Measurements from ENCODE around the gene AKNA.
A peak's percentile ranks its signal among the peaks of the same experiment; 100 is the strongest.

AKNA gene

DNA sequence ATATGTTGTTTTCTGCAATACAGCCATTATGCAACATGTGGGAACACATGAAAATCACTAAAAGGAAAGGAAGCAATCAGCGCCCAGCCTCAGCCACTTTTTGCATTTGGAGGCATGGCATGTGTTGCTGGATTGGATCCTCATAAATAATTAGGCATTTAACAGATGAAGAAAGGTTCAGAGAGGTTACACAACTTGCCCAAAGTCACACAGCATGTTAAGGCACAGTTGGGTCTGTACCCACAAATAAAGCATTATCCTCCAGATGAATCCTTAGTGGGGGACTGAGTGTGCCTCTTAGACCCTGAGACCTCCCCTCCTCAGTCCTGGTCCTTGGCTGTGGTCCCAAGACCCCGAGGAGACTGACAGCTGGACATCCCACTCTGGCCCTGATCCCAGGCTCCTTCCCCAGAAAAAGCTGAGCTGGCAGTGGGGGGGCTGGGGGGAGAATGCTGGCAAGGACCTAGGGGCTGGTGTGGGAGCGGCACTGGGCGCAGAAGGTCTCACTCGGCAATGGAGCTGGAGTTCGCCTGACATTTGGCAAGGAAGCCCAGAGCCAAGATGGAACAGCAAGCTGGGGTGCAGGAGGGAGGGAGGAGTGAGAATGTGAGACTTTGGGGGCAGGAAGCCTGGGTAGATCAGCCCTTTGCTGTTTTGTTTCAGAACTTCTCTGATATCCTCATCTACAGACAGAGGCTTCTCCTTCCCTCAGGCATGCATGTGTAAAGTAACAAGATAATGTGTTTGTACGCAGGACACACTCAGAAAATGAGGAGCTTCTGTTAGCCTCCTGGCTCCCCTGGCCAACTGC is 6.9 kb upstream of the AKNA start:
- peak; percentile 60 for DNase-seq

GRCh38 chr9:114392749-114393112 is 4.9 kb upstream of the AKNA start:
- DNase-seq, result no peak

DNA sequence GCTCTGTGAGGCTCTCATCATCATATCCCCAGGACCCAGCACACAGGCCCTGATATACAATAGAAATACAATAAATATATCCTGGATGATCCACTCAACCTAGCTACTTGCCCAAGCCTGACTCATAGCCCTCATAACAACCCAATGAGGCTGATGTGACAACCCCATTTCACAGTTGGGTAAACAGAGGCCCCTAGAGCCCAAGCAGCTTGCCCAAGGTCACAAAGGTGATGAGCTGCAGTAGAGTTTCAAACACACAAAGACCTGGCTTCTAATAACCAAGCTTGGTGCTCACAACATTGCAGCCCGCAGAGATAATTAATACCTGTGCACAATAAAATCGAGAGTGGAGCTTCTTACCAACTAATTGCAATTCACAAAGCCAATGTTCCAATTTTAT is 3.2 kb upstream of the AKNA start:
- no peak for DNase-seq

GRCh38 chr9:114389612-114390368 is 2.0 kb upstream of the AKNA start:
- DNase-seq, result no peak

DNA sequence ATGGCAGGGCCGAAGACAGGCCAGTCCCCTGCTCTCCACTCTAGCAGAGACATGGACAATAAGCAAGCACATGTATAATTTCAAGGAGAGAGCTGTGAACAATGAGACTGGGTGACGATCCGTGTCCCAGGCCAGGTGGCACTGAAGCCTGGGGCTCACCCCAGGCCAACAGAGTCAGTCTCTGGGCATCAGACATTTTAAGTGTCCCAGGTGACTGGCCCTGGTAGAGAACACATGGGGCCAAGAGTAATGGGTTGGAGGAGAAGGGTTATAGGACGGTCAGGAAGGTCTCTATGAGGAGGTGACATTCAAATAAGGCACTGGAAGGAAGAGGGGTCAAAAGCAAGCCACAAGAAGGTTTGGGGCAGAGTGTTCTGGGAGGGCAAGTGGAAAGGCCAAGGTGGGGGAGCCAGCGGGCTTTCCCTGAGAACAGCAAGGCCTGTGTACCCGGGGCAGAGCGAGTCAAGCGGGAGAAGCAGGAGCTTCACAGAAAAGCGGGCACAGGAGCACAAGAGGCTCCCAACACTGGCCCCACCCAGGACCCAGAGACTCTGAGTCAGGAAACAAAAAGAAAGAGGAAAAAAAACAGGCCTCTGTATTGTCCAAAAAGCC is 1.1 kb upstream of the AKNA start:
- no peak for DNase-seq

- DNase-seq, result no peak
These were observed 538 bp upstream of the AKNA start for GRCh38 chr9:114388357-114388682.

DNA sequence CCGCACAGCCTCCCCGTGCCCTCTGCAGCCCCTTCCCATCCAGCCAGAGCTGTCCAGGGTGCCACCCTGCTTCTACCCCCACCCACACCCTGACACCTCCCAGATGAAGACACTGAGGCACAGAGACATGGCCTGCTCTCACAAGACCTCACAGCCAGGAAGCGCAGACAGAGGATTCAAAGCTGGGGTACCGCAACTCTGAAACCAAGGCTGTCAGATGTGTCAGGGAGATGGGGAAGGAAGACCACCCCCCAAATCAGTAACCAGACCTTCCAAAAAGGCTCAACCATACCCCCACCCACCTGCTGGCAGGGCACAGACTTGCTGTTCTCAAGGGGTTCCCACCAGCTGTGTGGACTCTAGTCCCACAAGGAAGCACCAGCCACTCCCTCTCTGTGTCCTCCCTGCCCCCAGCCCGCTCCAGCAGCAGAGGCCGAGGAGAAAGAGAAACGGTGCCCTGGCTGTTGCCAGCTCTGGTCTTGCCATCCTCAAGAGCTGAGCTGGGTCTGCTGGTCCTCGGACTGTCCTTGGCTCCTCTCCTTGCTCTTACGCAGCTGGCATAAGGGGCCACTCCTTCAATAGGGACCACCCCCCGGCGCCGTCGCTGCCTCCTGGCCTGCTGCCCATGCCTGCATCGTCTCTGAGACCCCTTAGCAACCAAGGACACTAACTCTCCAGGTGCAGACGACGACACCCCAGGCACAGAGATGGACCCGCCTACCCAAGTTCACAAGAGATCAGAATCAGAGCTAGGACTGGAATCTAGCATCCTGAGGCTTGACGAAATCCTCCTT is 699 bp downstream of the AKNA start:
- peak; percentile 65 for DNase-seq

DNA sequence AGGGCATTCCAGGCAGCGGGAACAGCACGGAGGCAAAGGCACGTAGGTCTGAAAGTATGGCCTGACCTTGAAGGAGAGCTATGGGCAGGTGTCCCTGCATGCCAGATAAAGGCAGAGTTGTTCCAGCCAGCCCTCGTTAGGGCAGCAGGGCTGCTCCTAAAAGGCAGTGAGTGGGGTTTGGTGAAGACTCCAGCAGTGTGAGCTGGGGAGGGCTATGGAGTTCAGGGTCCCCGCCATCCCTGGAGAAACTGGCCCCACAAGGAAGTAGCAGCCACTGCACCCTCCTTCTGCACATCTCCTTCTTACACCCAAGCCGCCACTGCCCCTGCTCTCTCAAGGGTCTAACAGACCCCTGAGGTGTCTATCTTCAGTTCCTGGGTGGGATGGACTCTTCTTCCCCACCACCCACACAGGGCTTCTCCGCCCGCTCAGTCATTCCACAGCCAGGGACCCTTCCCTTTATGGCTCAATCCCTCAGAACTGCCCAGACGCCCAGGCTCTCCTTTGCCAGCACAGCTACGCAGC is 1.4 kb downstream of the AKNA start:
- no peak for DNase-seq

DNA sequence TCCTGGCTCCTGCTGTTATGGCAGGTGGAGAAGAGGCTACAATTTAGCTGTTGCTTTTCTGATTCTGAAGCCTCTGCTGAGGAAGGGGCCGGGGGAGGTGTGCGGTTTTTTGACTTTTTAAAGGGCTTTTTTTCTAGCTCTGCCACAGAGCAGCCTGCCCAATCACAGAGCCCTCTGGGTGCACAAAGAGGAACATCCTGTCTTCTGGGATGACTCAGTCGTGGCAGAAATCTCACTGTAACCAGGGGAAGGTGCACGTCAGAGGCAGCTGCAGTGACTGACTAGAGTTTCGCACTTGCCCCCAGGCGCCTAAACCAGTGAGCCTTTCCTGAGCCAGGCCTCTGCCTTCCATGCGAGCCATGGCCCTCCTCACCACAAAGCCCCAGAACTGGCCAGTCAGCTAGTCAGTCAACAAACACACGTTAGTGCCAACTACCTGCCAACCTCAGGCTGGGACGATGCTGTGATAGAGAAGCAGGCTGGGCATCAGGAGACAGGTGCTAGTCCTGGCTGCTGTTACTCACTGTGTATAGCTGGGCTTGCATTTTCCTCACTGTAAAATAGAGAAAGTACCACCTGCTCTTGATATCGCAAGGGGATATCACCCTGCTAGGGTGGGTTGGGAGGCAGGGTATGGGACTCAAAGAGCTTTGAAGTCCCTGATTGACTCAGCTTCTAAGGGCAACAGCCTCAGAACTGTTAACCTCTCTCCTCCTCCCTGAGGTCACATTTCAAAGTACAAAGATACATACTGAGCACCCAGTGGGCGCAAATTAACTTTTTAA is 2.2 kb downstream of the AKNA start:
- peak; percentile 71 for DNase-seq

DNA sequence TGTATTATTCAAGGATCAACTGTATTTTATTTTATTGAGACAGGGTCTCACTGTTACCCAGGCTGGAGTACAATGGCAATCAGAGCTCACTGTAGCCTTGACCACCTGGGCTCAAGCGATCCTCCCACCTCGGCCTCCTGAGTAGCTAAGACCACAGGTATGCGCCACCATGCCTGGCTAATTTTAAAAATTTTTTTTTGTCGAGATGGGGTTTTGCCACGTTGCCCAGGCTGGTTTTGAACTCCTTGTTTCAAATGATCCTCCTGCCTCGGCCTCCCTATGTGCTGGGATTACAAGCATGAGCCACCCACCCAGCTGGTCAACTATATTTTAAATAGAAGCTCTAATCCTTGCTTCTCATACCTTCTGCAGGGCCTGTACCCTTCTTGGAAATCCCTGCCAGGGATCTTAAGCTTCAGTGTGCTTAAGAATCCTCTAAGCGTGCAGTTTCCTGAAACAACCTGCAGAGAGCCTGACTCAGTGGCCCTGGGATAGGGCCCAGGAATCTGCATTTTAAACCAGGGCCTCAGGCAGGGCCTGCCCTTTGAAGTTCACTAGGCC is 2.9 kb downstream of the AKNA start:
- DNase-seq, result no peak

DNA sequence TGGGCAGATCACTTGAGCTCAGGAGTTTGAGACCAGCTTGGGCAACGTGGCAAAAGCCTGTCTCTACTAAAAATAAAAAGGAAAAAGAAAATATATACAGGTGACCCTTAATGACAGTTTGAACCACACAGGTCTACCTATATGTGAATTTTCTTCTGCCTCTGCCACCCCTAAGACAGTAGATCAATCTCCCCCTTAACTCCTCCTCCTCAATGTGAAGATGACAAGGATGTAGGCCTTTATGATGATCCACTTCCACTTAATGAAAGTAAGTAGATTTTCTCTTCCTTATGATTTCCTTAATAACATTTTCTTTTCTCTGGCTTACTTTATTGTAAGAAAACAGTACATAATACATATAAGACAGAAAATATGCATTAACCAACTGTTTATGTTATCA is 3.4 kb downstream of the AKNA start:
- DNase-seq, result no peak

DNA sequence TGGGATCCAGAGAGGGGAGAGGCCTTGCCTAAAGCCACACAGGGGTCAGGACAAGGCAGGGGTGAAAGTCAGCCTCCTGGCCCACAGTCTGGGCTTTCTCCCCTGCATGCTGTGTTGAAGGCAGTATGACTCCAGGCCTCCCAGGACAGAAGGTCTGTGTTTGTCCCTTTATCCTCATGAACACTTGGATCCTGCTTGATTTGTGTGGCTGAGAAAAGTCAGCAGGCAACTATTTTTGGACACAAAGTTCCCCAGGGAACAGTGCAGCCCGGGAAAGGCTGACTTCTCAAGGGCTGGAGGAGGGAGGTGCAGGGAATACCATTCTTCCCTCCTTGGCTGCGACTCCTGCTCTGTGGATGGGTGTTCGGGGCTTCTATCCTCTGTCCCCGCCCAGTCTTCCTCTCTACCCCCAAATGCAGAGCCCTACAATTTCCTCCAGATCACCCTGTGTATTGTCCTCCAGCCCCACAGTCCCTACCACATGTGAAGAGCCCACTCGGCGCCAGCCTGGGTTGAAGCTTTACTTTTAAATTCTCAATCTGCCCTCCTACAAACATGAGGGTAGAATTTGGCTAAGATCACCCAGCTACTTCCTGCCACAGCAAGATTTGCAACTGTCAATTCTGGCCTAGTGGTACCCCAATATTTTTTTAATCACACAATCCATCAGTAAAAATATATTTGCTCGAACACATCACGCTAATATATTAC is 4.1 kb downstream of the AKNA start:
- peak; percentile 62 for DNase-seq

DNA sequence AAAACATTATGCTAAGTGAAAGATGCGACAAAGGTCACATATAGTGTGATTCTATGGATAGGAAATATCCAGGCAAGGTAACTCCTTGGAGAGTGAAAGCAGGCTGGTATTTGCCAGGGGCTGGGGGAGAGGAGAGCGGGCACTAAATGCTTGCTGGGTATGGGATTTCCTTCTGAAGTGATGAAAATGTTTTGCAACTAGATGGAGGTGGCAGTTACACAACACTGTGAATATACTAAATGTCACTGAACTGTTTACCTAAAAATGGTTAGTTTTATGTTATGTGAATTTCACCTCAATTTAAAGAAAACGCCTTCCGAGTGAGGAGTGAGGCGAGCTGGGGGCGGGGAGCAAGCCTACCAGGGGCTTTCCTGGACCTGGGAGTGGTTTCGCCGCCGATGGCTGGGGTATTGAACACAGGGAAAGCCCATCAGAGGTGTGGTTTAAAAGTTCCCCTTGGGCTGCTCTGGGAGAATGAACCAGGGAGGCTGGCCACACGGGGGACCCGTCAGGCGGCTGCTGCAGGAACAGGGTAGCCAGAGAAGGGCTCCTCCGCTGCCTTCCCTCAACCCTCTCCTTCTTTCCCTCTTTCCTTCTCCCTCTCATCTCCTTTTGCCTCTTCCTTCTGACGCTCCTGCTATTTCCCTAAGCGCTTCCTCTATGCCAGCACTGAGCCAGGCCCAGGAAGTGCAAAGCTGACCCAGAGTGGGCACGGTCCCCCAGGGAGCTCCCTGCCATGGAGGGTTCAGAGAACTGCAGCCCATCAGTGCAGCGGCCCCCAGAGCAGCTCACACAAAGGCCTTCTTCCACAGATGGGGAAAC is 4.9 kb downstream of the AKNA start:
- no peak for DNase-seq

DNA sequence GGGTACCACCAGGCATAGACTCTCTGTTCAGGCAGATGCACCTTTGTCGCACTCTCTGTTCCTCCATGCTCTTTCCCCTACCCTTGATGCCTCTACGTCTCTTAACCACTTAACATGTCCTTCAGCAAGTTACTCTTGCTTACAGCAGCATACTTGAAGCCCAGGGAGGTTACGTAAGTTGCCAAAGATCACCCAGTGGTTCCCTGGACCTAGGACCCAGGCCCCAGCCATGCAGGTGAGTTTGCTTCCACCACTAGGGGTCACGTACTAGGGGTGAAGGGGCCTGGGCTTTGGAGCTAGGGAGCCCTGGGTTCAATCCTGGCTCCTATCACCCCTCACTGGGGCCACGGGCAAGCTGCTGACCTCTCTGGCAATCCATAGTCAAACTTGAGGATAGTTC is 8.9 kb downstream of the AKNA start:
- no peak for DNase-seq

DNA sequence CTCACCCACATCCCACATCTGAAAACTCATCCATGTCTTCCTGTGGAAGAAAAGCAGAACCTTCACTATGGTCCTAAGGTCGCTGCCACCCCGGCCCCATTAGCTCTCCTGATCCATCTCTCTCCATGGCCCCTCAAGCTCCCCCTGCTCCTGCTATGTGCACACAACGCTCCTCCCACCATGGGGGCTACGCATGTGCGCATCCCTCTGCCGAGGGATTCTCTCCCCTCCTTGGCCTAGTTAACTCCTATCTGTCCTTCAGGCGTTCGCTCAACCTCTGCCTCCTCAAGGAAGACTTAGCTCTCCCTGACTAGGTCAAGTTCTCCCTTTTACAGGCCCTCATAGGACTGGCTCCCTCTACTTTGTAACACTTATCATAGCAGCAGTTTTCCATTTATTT is 9.8 kb downstream of the AKNA start:
- DNase-seq, result no peak

DNA sequence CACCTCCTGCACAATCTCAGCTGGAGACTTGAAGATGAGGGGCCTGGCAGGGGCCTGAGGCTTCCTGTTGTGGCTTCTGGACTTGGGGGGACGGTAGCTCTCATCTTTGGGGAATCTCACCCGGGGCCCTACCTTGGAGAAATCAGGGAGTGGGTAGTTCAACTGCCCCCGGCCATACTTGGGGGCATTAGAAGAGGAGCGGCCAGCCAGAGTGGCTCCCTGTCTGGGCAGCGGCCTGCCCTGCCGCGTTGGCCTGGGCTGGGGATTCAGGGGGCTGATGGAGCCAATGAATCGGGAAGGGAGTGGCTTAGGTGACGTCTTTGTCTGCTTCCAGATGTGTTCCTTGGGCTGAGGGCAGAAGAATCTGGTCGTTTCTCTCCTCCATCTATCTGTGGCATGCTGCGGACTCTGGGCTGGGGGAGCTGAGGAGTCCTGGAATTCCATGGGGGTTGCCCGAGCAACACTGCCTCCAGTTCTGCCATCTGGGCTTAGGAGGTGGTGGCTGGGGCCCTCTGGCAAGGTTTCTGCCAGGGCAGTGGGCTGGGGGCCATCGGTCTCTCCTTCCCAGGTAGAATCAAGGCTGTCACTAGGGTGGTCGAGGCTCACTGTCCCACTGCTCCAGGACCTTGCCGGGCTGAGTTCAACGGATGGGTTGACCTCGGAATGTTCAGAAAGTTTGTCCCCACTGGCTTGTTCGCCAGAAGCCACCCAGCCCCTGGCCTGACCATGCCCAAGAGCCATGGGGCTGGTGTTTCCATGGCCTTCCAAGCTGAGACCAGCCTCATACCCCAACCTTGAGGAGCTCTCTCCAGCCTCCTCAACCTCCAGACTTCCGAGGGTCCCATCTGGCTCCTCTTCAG is 11.0 kb downstream of the AKNA start:
- peak; percentile 12 for DNase-seq

- DNase-seq, result peak; percentile 1
These were observed 12.2 kb downstream of the AKNA start for GRCh38 chr9:114375386-114376175.

GRCh38 chr9:114374936-114375335 is 12.8 kb downstream of the AKNA start:
- no peak for DNase-seq
